ENCODE results near the gene DEFB131B. TPM values are rescaled to one million over a fixed set of nuclear protein-coding genes. Genes with fewer than 3 reads are reported as not detected.

DEFB131B gene
- total RNA-seq, 4 donors from 2014 or later: not detected

GRCh38 chr11:71913756-71914526 is 35.7 kb downstream of the DEFB131B start:
- Histone ChIP-seq H3K27ac (no peak overlapping the region), H3K4me3 (no peak overlapping the region), H3K9me3 (no peaks in the 10 kb centered on the region), H3K4me1 (no peaks in the 10 kb centered on the region), H3K36me3 (peaks cover 0 to 29% (median 10%) of the 10 kb centered on the region in 4 donors), H3K27me3 (no peaks in the 10 kb centered on the region)
- DNase-seq: no peak
- no peak for TF ChIP-seq CTCF (IDR thresholded peaks at IDR 0.05)
- TF ChIP-seq EP300 (IDR thresholded peaks at IDR 0.05; ENCODE audit: low read depth): no peak
- TF ChIP-seq POLR2AphosphoS5 (IDR thresholded peaks at IDR 0.05): no peak
- in situ Hi-C loops (cut with MboI; ENCODE audit: low pct_ligation_motif_present in 1 of 4, low pct_unique_long_range_greater_than_20kb in 1 of 4, low sequenced_read_pairs in 3 of 4) (no loop called here), intact Hi-C loops (cut with DNase I; ENCODE audit: low total_unique reads) (no loop called here)
- 95 to 100% methylated on average over 2 to 5 of the region's 5 CpGs for WGBS, 2 donors (ENCODE audit: low coverage in 1 of 2)

- Histone ChIP-seq H3K4me3 (no peak overlapping the region), H3K36me3 (peaks cover 0 to 29% (median 10%) of the 10 kb centered on the region in 4 donors), H3K27me3 (no peaks in the 10 kb centered on the region), H3K4me1 (no peaks in the 10 kb centered on the region), H3K9me3 (no peaks in the 10 kb centered on the region), H3K27ac (no peak overlapping the region)
- in situ Hi-C loops (cut with MboI; ENCODE audit: low pct_ligation_motif_present in 1 of 4, low pct_unique_long_range_greater_than_20kb in 1 of 4, low sequenced_read_pairs in 3 of 4): no loop called here
- TF ChIP-seq EP300 (IDR thresholded peaks at IDR 0.05; ENCODE audit: low read depth) (no peak), POLR2AphosphoS5 (IDR thresholded peaks at IDR 0.05) (no peak), POLR2A (IDR thresholded peaks at IDR 0.05) (no peak), CTCF (IDR thresholded peaks at IDR 0.05) (no peak)
- 83 to 94% methylated on average over 2 to 7 of the region's 7 CpGs for WGBS, 2 donors (ENCODE audit: low coverage in 1 of 2)
- intact Hi-C loops (cut with DNase I; ENCODE audit: low total_unique reads): no loop called here
- DNase-seq: no peak
These were observed 36.5 kb downstream of the DEFB131B start for GRCh38 chr11:71914617-71915189.

- H3K4me3 ChIP-seq: no peak overlapping the region
- intact Hi-C loops (cut with DNase I; ENCODE audit: low total_unique reads): no loop called here
- no peak overlapping the region for H3K27ac ChIP-seq
- H3K4me1 ChIP-seq: no peaks in the 10 kb centered on the region
- H3K27me3 ChIP-seq: no peaks in the 10 kb centered on the region
- TF ChIP-seq POLR2AphosphoS5 (IDR thresholded peaks at IDR 0.05) (no peak), POLR2A (IDR thresholded peaks at IDR 0.05) (no peak), EP300 (IDR thresholded peaks at IDR 0.05; ENCODE audit: low read depth) (no peak), CTCF (IDR thresholded peaks at IDR 0.05) (no peak)
- in situ Hi-C loops (cut with MboI; ENCODE audit: low pct_ligation_motif_present in 1 of 4, low pct_unique_long_range_greater_than_20kb in 1 of 4, low sequenced_read_pairs in 3 of 4): no loop called here
- H3K9me3 ChIP-seq: no peaks in the 10 kb centered on the region
- peaks cover 0 to 24% (median 10%) of the 10 kb centered on the region in 4 donors for H3K36me3 ChIP-seq
- DNase-seq: no peak
- 87 to 97% methylated on average over 6 to 9 of the region's 9 CpGs for WGBS, 2 donors (ENCODE audit: low coverage in 1 of 2)
These were observed 39.4 kb downstream of the DEFB131B start for GRCh38 chr11:71917646-71918140.

- peak in 1 of 3 donors; percentile 14 for TF ChIP-seq POLR2AphosphoS5 (IDR thresholded peaks at IDR 0.05)
- no peak for TF ChIP-seq EP300 (IDR thresholded peaks at IDR 0.05; ENCODE audit: low read depth)
These were observed 49.8 kb downstream of the DEFB131B start, which contains the start of gene XNDC1N for GRCh38 chr11:71927820-71928736. XNDC1N (minus strand) TSS chr11:71928594; CDS start chr11:71923353, 5,241 bp downstream.

More at GRCh38 chr11:71927820-71928736, 49.8 kb downstream of the DEFB131B start, which contains the start of gene XNDC1N:
- in situ Hi-C loops (cut with MboI; ENCODE audit: low pct_ligation_motif_present in 1 of 4, low pct_unique_long_range_greater_than_20kb in 1 of 4, low sequenced_read_pairs in 3 of 4): no loop called here
- WGBS, 2 donors (ENCODE audit: low coverage in 1 of 2): 0% methylated on average over 10 to 40 of the region's 40 CpGs
- Histone ChIP-seq H3K4me1 (peaks cover 13 to 30% (median 18%) of the 10 kb centered on the region in 4 donors), H3K27me3 (no peaks in the 10 kb centered on the region), H3K9me3 (no peaks in the 10 kb centered on the region), H3K4me3 (peak within 1 kb of the TSS; percentile 60 to 88 (median 73)), H3K27ac (peak within 1 kb of the TSS; percentile 82 to 92 (median 89)), H3K36me3 (no peaks in the 10 kb centered on the region)
- intact Hi-C loops (cut with DNase I; ENCODE audit: low total_unique reads): no loop called here
- DNase-seq: peak; percentile 40

All from transverse colon (tissue), 4 donors.